Measurements from ENCODE around the gene SPATA22.
"Not testable (repeated sequence)": the region's sequence is repeated elsewhere in the genome, so short reads cannot be mapped to it uniquely, and the experiment has no call there.

The SPATA22 gene

GRCh38 chr17:3403856-3404255 lies 67.8 kb downstream of the SPATA22 start:
- H3K4me3 ChIP-seq (ENCODE audit: low read depth, low read length); H3K9ac ChIP-seq (ENCODE audit: low read depth, low read length); H3K36me3 ChIP-seq (ENCODE audit: control insufficient read depth, insufficient read depth, low read length); H3K9me3 ChIP-seq (ENCODE audit: control insufficient read depth, insufficient read depth, low read length); H3K27me3 ChIP-seq (ENCODE audit: control insufficient read depth, insufficient read depth, low read length); H3K4me1 ChIP-seq (ENCODE audit: control insufficient read depth, insufficient read depth, low read length): not testable (repeated sequence)

- H3K4me3 ChIP-seq (ENCODE audit: low read depth, low read length): no peak overlapping the region
- no peaks in the 10 kb centered on the region for H3K27me3 ChIP-seq (ENCODE audit: control insufficient read depth, insufficient read depth, low read length)
- no peak overlapping the region for H3K9ac ChIP-seq (ENCODE audit: low read depth, low read length)
- no peaks in the 10 kb centered on the region for H3K9me3 ChIP-seq (ENCODE audit: control insufficient read depth, insufficient read depth, low read length)
- no peaks in the 10 kb centered on the region for H3K36me3 ChIP-seq (ENCODE audit: control insufficient read depth, insufficient read depth, low read length)
- no peaks in the 10 kb centered on the region for H3K4me1 ChIP-seq (ENCODE audit: control insufficient read depth, insufficient read depth, low read length)
Observed at GRCh38 chr17:3401786-3402185, 69.8 kb downstream of the SPATA22 start.

- Histone ChIP-seq H3K9ac (ENCODE audit: low read depth, low read length) (no peak overlapping the region), H3K9me3 (ENCODE audit: control insufficient read depth, insufficient read depth, low read length) (no peaks in the 10 kb centered on the region), H3K4me1 (ENCODE audit: control insufficient read depth, insufficient read depth, low read length) (no peaks in the 10 kb centered on the region), H3K4me3 (ENCODE audit: low read depth, low read length) (no peak overlapping the region), H3K27me3 (ENCODE audit: control insufficient read depth, insufficient read depth, low read length) (no peaks in the 10 kb centered on the region), H3K36me3 (ENCODE audit: control insufficient read depth, insufficient read depth, low read length) (no peaks in the 10 kb centered on the region)
Observed at GRCh38 chr17:3400055-3400454, 71.6 kb downstream of the SPATA22 start.

- H3K4me3 ChIP-seq (ENCODE audit: low read depth, low read length): no peak within 1 kb of the TSS
- H3K27me3 ChIP-seq (ENCODE audit: control insufficient read depth, insufficient read depth, low read length): no peaks in the 10 kb centered on the region
- no peaks in the 10 kb centered on the region for H3K4me1 ChIP-seq (ENCODE audit: control insufficient read depth, insufficient read depth, low read length)
- no peak within 1 kb of the TSS for H3K9ac ChIP-seq (ENCODE audit: low read depth, low read length)
- no peaks in the 10 kb centered on the region for H3K36me3 ChIP-seq (ENCODE audit: control insufficient read depth, insufficient read depth, low read length)
- no peaks in the 10 kb centered on the region for H3K9me3 ChIP-seq (ENCODE audit: control insufficient read depth, insufficient read depth, low read length)
Observed at GRCh38 chr17:3398310-3398709, 73.3 kb downstream of the SPATA22 start, which contains the start of gene OR1E1. Gene OR1E1 (minus strand): TSS chr17:3398410. CDS start chr17:3398410, 0 bp downstream.

- H3K36me3 ChIP-seq (ENCODE audit: control insufficient read depth, insufficient read depth, low read length); H3K9ac ChIP-seq (ENCODE audit: low read depth, low read length); H3K4me1 ChIP-seq (ENCODE audit: control insufficient read depth, insufficient read depth, low read length); H3K9me3 ChIP-seq (ENCODE audit: control insufficient read depth, insufficient read depth, low read length); H3K4me3 ChIP-seq (ENCODE audit: low read depth, low read length); H3K27me3 ChIP-seq (ENCODE audit: control insufficient read depth, insufficient read depth, low read length): not testable (repeated sequence)
Observed at GRCh38 chr17:3397801-3398200, 73.8 kb downstream of the SPATA22 start.

All from iPS-15b (cell line).